HG03460 (cell line): ENCODE results near the gene TPH2.

Experiments
- ATAC-seq: cut with Tn5 transposase; IDR thresholded peaks from one replicate; pipeline ENCODE4 v1.9.1; 2021; ENCODE audit not compliant: unreplicated experiment

Gene TPH2

DNA sequence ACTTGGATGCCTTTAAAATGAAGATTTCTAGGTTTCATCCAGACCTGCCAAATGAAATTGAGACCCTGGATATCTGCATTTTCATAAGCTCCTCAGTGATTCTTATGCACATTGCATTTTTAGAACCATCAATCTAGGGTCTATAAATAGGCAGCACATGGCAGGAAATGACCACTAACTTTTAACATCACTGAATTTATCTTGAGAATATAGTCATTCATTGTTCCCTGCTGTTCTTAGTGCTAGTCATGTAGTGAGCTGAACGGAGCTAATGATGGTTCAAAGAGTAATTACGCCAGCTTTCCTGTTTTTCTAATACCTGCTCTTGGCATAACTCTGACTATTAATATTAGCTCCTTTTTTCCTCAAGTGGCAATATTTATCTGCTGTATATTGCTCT is 91.6 kb downstream of the TPH2 start:
- ATAC-seq, result no peak

DNA sequence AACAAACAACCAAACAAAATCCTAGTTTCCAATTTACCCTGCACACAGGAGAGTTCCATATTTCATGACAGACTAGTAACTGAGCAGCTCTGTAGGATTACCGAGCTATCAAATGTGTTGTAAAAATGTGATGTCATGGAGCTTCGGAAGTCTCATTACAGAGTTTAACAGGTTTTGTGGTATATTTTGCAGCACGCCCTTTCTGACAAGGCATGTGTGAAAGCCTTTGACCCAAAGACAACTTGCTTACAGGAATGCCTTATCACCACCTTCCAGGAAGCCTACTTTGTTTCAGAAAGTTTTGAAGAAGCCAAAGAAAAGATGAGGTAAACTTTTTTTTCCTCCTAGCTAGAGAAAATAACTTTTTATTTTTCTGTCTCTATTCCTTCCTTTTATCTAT is 92.4 kb downstream of the TPH2 start:
- no peak for ATAC-seq

DNA sequence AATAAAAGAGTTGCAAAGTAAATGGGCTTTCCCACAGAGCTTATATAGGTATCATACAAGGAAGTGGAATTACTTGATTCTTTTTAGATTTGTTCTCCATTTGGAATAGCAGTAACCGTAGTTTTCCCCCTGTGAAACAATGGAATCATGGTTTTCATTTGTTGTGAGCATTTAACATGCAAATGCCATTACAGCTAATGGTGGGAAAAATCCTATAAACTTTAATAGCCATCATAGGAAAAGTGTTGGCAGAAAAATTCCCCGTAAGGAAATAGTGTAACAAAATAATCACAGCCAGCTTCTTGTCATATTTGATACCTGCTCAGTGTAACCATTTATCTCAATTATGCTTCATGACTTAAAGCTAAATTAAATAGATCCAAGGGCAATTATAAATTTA is 95.3 kb downstream of the TPH2 start:
- no peak for ATAC-seq

GRCh38 chr12:72035625-72036024 is 97.0 kb downstream of the TPH2 start:
- ATAC-seq, result no peak

- no peak for ATAC-seq
Observed at GRCh38 chr12:72036393-72036792, 97.7 kb downstream of the TPH2 start.

DNA sequence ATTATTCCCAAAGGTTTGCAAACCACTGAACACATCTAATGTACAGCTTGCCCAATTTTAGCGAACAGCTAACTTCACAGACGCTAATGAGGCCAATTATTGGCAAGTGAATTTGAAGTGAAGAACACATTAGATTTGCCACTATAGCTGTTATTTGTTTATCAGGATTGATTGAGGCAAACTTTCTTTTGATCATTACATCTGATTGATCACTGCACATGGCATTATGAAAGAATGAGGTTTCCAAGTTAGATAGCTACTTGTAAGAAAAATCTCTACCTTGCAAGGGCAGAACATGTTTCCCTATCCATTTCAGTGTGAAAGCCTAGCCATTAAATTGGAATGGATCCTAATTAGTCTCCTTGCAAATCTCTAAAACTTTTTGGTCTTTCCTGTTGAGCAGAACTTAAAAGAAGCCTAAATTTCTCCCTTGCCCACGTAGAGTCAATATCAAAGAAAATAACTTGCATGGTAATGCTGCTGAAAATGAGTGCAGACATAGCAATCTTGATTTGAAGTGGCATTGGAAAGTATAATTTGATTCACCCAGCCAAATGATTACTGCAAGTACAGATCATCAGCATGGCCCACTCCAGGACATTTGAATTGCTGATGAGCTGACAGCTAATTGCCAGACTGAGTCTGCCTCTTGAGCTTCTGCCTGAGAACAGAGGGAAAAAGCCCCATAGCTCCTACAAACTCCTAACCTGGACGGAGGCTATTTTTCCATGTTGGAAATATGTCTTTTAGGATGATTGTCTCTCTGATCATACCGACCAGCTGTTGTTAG is 98.6 kb downstream of the TPH2 start:
- no peak for ATAC-seq

DNA sequence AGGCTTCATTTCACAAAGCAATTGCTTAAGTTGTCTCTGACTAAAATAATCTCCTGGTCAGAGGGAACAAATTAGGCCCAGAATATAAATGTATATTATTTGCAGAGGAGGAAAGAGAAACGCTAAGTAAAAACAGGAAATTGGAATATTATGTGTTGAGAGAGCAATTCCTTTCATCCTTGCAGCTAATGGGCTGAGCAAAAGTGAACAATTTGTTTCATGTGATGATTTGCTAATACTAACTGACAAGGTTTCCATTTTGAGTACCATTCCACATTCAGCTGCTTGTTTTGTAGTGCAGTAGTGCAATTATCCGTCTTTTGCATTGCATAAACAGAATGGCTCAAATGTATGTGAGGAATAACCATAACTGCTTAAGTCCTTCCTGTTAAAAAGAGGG is 103.2 kb downstream of the TPH2 start:
- ATAC-seq, result no peak

- ATAC-seq, result no peak
Observed at GRCh38 chr12:72053604-72054003, 115.0 kb downstream of the TPH2 start.

DNA sequence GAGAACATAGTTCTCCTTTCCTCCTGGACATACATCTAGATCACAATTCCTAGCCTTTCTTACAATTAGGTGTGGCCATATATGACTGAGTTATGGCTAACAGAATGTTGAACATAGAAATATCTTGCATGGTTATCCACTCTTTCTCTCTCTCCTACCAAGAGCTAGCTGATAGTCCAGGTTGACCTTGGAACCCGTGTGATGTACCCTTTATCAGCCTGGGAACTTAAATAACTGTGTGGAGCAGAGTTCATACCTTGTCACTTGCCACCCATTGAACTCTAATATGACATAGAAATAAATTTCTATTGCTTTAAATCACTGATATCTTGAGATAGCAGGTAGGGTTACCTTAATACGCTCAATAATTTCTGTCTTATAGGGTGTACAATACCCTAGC is 115.9 kb downstream of the TPH2 start:
- no peak for ATAC-seq

DNA sequence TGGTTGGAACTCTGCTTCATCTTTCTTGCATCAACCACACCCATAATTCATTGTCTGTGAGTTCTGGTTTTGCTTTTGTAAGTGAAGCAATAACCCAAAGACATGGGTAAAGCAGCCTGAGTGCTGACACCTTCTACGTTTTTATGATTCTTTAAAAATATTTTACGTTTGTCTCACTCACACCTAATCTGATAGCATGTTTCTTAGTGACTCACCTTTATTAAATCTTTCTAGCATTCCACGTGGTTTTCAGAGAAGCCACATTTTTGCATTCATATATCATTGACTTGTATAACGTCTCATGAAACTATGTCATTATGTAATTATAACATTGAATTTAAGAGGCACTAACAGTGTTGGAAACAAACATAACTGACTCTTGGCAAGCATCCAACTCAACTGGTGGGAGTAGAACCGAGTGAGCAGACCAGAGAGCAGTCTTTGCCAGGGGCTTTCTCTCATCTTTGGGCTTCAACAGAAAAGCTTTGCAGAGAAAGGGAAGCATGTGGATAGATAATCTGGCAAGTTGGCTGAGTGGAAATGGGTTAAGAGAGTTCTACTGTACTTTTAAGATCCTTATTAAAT is 118.8 kb downstream of the TPH2 start:
- no peak for ATAC-seq

- ATAC-seq, result no peak
Observed at GRCh38 chr12:72063073-72063472, 124.4 kb downstream of the TPH2 start.

DNA sequence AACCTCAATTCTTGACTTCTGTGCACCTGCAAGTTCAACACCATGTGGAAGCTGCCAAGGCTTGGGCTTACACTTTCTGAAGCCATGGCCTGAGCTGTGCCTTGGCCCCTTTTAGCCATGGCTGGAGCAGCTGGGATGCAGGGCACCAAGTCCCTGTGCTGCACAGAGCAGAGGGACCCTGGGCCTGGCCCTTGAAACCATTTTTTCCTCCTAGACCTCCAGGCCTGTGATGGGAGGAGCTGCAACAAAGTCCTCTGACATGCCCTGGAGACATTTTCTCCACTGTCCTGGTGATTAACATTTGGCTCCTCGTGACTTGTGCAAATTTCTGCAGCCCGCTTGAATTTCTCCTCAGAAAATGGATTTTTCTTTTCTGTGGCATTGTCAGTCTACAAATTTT is 132.4 kb downstream of the TPH2 start:
- ATAC-seq, result no peak

DNA sequence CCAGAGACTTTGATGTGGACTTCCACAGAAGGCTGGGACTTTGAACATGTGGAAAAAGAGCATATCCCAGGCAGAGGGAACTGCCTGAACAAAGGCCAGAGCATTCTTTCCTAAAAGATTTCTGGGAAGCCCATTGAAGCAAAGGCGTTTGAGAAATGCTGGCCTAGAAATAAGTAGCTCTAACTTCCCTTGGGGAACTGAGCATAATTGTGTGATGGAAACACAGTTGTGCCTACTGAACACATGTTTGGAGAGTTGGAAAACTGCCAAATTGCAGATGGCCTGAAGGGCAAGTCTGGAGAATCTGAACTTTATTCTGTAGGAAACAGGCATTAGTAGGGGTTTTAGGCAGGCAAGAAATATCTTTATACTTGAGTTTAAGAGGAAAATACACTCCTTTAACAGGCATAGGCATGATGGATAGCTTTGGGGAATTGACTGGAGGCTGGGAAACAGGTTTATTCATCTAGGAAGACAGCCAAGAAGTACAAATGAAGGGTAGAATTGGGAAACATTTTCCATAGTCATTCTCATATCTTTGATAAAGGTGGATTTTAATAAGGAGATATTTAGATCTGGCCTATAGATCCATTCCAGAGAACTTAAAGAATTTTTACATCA is 134.1 kb downstream of the TPH2 start:
- no peak for ATAC-seq

GRCh38 chr12:72074065-72074464 is 135.4 kb downstream of the TPH2 start:
- no peak for ATAC-seq

DNA sequence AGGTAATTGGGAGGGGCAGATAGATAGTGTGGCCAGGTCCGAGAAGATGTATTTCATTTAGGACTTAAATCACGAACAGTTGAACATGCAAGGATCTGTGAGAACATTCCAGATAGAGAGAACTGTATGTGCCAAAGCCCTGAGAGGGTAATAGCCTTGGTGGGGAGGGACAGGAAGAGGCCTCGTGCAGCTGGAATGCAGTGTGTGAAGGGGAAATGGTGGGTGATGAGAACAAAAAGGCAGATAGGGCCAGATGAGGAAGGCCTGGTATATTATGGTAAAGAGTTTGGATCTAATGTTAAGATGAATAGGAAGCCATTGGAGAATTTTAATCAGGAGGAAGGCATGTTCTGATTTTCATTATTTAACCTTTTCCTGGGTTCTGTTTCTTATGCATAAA is 136.3 kb downstream of the TPH2 start:
- ATAC-seq, result no peak

- ATAC-seq, result no peak
Observed at GRCh38 chr12:72075401-72075800, 136.8 kb downstream of the TPH2 start.

DNA sequence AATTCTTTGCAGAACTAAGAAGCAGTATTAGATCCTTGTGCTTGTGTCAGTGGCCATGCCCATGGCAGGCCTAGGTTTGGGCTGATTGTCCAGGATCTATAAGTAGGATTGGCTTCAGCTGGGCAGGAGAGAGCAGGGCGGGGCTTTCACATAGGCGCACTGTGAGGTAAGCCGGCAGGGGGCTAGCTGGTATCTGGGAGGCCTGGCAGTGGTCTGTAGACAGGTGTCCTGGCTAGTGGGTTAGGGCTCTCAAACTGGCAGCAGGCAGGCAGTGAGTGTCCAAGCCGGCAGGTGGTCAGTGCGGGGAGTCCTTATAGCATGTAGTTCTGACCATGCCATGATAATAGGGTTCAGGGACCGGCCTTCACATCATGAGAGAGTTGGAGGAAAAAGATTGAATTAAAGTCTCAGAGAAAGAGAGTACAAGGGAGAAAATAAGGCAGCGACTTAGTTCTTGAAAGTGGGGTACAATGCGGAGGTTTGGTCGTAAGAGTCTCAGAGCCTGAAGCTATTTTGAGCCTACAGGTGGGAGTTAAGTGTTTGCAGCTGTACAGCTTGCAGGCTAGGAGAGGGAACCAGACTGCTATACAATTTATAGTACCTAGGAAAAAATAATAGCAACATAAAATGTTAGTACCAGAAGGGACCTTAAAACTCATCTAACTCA is 137.4 kb downstream of the TPH2 start:
- ATAC-seq, result no peak

GRCh38 chr12:72076558-72076915 is 137.9 kb downstream of the TPH2 start:
- no peak for ATAC-seq

DNA sequence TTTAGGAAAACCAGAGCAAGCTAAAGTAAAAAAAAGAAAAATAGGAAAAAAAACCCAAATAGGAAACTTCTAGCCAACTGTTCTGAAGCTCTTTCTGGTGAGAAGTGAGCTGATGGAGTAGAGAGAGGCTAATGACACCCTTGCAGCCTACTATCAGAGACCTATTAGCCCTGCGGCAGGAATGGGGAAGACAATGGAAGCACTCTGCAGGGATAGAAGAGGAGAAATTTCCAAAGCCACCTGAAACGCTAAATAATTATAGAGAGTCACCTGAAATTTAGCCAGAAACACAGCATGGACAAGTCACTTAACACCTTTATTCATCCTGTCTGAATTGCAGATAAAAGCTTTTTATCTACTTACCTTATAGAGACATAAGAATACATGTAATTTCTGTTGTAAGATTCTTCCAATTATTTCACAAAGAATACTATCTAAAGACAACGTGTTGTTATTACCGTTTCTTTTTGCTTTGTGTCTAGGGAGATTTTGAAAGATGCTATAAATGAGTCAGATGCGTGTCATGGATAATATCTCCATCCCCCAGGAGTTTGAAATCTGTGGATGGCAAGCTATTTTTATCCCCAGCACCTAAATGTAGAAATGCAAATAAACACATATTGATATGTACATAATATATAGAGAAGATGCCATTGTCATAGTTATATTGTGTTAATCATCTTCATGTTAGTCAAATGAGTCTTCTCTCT is 138.6 kb downstream of the TPH2 start:
- no peak for ATAC-seq

- no peak for ATAC-seq
Observed at GRCh38 chr12:72081777-72082176, 143.1 kb downstream of the TPH2 start.
